ENCODE results near the gene FCAR. TPM values are rescaled to one million over a fixed set of nuclear protein-coding genes. Genes with fewer than 3 reads are reported as not detected.
A peak's percentile ranks its signal among the peaks of the same experiment; 100 is the strongest.
"Not testable (repeated sequence)": the region's sequence is repeated elsewhere in the genome, so short reads cannot be mapped to it uniquely, and the experiment has no call there.

The FCAR gene
- total RNA-seq (2014; rRNA removed; shearing (Covaris generic); ENCODE audit: low replicate concordance) = 0.95 TPM in 1 of 2 replicates, not detected in the other

DNA sequence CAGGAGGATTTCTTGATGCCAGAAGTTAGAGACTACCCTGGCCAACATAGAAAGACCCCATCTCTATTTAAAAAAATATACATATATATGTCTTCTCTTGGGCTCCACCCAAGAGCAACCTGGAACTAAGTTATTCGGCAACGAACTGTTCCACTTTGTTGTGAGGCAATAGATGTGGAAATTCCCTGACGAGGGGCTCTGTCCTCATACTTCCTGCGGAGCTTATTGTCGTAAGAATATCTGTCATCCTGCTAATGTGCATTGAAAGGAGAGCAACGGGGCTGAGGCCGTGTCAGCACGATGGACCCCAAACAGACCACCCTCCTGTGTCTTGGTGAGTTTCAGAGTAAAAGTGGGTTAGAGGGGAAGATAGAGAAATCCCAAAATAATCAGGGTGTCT, at the start of gene FCAR:
Gene FCAR (plus strand): TSS at position 246 of the 400 bp plus-strand sequence. CDS start 55 bp downstream, at position 301.
- H3K27me3 ChIP-seq = no peaks in the 10 kb centered on the region
- H3K9me3 ChIP-seq = peaks cover 2% of the 10 kb centered on the region; the same call in 1 of the 2 replicates
- no peak within 1 kb of the TSS for H3K4me3 ChIP-seq
- DNase-seq = no peak
- no peaks in the 10 kb centered on the region for H3K36me3 ChIP-seq

DNA sequence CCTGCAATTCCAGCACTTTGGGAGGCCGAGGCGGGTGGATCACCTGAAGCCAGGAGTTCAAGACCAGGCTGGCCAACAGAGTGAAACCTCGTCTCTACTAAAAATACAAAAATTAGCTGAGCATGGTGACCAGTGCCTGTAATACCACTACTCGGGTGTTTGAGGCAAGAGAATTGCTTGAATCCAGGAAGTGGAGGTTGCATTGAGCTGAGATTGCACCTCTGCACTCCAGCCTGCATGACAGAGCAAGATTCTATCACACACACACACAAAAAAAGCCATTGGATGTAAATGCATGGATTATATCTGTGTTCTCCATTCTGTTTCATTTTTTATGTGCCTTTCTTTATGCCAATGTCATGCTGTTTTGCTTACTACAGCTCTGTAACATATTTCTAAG, 49.6 kb upstream of the FCAR start:
- not testable (repeated sequence) for H3K4me3 ChIP-seq

DNA sequence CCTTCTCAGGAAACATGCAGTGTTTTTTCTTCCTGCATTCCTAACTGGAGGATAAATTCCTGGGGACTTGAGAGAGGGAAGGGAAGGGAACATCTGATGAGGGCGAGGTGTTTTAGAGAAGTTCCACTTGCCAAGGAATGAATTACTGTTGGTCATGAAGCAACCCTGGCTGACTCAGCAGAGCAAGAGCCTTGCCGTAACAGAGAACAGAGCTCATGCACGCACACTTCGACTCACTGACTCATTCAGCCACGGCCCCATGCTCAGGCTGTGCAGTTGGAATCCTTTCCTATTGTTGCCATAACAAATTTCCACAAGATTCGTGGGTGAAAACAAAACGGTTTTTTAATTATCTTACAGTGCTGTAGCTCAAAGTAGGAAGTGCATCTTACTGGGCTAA, 48.7 kb upstream of the FCAR start:
- not testable (repeated sequence) for H3K36me3 ChIP-seq, H3K27me3 ChIP-seq, H3K4me3 ChIP-seq, H3K9me3 ChIP-seq
- peak; percentile 87 for DNase-seq

More for the DNA sequence above, 49.6 kb upstream of the FCAR start:
- H3K27me3 ChIP-seq, DNase-seq, H3K9me3 ChIP-seq, H3K36me3 ChIP-seq: not testable (repeated sequence)

DNA sequence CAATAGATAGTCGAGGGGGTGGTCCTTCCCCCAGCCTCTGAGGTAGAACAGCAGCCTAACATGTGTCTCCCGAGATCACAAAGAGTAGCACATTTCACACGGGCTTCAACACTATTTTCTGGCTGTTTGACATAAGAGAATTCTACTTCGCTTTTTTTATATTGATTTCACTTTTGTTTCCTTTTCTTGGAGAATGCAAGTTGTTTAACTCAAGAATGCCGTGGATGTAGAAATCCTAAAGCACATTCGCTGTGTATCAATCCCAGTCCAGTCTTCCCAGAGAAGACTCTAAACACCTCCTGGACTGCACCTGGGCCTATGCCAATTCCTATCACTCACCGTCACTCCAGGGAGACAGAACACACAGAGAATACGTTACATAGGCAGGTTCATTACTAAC, 46.0 kb upstream of the FCAR start:
- not testable (repeated sequence) for H3K4me3 ChIP-seq, H3K9me3 ChIP-seq

DNA sequence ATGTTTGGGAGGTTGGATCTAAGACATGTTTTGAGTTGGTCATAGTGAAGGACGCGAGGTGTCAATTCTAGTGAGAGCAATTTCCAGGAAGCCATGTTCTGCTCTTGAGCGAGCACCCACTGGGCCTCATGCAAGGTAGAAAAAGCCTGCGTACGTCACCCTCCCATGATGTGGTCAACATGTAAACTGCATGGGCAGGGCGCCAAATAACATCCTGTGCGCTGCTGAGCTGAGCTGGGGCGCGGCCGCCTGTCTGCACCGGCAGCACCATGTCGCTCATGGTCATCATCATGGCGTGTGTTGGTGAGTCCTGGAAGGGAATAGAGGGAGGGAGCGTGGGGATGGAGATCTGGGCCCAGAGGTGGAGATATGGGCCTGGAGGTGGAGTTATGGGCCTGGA, 41.5 kb upstream of the FCAR start, which contains the start of gene KIR2DS4:
Gene KIR2DS4 (plus strand): TSS at position 181 of the 400 bp plus-strand sequence.
- H3K4me3 ChIP-seq, H3K36me3 ChIP-seq, H3K9me3 ChIP-seq, DNase-seq, H3K27me3 ChIP-seq: not testable (repeated sequence)

More for the DNA sequence above, 46.0 kb upstream of the FCAR start:
- not testable (repeated sequence) for H3K27me3 ChIP-seq, H3K36me3 ChIP-seq, DNase-seq

DNA sequence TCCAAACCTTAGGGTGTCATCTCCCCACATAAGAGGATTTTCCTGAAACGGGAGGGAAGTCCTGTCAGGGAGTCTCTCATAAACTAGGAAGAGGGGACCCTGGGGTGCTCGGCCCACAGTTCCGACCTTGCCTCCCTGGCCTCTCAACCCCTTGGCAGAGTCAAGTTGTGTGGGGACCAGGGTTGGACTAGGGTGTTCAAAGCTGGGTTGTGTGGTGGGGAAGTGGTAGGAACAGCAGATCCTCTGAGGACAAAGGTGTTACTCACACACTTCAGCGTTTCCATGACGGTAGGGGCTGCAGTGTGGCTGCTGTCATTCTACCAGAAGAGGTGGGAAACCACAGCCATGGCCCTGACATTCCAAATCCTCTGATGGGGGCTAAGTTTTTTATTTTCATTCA, 38.9 kb upstream of the FCAR start:
- H3K4me3 ChIP-seq, H3K36me3 ChIP-seq, H3K9me3 ChIP-seq, H3K27me3 ChIP-seq, DNase-seq: not testable (repeated sequence)

DNA sequence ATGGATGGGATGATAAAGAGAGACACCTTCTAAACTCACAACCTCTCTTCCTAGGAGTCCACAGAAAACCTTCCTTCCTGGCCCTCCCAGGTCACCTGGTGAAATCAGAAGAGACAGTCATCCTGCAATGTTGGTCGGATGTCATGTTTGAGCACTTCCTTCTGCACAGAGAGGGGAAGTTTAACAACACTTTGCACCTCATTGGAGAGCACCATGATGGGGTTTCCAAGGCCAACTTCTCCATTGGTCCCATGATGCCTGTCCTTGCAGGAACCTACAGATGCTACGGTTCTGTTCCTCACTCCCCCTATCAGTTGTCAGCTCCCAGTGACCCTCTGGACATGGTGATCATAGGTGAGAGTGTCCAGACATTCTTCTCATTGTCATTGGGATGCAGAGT, 36.5 kb upstream of the FCAR start:
- not testable (repeated sequence) for H3K27me3 ChIP-seq, H3K9me3 ChIP-seq, H3K4me3 ChIP-seq, DNase-seq, H3K36me3 ChIP-seq

DNA sequence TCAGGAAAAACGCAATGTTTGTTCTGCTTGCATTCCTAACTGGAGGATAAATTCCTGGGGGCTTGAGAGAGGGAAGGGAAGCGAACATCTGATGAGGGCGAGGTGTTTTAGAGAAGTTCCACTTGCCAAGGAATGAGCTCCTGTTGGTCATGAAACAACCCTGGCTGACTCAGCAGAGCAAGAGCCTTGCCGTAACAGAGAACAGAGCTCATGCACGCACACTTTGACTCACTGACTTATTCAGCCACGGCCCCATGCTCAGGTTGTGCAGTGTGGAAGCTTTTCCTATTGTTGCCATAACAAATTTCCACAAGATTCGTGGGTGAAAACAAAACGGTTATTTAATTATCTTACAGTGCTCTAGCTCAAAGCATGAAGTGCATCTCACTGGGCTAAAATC, 30.9 kb upstream of the FCAR start:
- peak; percentile 73 for DNase-seq
- not testable (repeated sequence) for H3K4me3 ChIP-seq, H3K9me3 ChIP-seq, H3K36me3 ChIP-seq, H3K27me3 ChIP-seq

DNA sequence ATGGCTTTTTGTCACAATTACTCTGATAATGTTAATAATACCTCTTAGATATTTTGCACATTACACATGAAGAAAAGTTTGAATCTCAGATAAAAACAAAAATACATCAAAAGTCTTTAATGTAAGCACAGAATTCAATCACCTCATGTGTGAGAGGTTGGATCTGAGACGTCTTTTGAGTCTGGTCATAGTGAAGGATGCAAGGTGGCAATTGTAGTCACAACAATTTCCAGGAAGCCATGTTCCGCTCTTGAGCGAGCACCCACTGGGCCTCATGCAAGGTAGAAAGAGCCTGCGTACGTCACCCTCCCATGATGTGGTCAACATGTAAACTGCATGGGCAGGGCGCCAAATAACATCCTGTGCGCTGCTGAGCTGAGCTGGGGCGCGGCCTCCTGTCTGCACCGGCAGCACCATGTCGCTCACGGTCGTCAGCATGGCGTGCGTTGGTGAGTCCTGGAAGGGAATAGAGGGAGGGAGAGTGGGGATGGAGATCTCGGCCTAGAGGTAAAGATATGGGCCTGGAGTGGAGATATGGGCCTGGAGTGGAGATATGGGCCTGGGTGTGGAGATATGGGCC, 23.9 kb upstream of the FCAR start, which contains the start of gene KIR3DL2:
Gene KIR3DL2 (plus strand): TSS at position 383 of the 580 bp plus-strand sequence. CDS start 33 bp downstream, at position 416.
- H3K36me3 ChIP-seq, H3K4me3 ChIP-seq, H3K9me3 ChIP-seq, DNase-seq, H3K27me3 ChIP-seq: not testable (repeated sequence)

DNA sequence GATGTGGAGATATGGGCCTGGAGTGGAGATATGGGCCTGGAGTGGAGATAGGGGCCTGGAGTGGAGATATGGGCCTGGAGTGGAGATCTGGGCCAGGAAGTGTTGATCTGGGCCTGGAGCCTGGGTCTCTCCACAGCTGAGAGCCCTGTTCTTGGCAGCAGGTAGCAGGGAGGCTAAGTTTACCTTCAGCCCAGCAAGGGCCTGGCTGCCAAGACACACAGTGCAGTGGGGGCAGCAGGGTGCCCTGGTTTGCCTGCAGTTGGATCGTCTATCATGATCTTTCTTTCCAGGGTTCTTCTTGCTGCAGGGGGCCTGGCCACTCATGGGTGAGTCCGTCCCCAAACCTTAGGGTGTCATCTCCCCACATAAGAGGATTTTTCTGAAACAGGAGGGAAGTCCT, 23.1 kb upstream of the FCAR start:
- no peaks in the 10 kb centered on the region for H3K27me3 ChIP-seq
- H3K9me3 ChIP-seq = no peaks in the 10 kb centered on the region; the same call in 1 of the 2 replicates
- no peaks in the 10 kb centered on the region for H3K36me3 ChIP-seq
- no peak overlapping the region for H3K4me3 ChIP-seq
- DNase-seq = no peak

DNA sequence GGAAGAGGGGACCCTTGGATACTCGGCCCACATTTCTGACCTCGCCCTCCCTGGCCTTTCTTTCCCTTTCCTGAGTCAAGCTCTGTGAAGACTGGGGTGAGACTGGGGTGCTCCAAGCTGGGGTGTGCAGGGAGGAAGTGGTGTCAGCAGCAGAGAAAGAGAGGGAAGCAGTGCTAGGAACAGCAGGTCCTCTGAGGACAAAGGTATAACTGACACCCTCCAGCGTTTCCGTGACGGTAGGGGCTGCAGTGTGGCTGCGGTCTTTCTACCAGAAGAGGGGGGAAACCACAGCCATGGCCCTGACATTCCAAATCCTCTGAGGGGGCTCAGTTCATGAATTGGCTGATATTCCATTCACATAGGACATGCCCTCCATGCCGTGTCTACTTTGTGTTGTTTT, 22.7 kb upstream of the FCAR start:
- no peak overlapping the region for H3K4me3 ChIP-seq
- no peak for DNase-seq
- no peaks in the 10 kb centered on the region for H3K36me3 ChIP-seq
- H3K9me3 ChIP-seq = no peaks in the 10 kb centered on the region; the same call in 1 of the 2 replicates
- H3K27me3 ChIP-seq = no peaks in the 10 kb centered on the region

DNA sequence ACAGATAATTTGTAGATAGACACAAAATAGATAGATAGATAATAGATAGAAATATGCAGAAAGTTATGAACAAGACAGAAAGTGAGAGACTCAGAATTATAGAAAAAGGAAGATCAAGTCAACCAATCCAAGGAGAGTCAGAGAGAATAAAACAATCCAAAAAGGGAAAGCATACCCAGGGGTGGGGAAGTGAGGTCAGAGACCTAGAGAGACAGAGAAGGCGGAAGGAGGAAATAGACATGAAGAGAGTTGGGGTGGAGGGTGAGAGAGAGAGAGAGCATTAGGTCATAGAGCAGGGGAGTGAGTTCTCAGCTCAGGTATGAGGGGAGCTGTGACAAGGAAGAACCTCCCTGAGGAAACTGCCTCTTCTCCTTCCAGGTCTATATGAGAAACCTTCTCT, 18.8 kb upstream of the FCAR start:
- not testable (repeated sequence) for H3K9me3 ChIP-seq, DNase-seq, H3K36me3 ChIP-seq, H3K4me3 ChIP-seq, H3K27me3 ChIP-seq

DNA sequence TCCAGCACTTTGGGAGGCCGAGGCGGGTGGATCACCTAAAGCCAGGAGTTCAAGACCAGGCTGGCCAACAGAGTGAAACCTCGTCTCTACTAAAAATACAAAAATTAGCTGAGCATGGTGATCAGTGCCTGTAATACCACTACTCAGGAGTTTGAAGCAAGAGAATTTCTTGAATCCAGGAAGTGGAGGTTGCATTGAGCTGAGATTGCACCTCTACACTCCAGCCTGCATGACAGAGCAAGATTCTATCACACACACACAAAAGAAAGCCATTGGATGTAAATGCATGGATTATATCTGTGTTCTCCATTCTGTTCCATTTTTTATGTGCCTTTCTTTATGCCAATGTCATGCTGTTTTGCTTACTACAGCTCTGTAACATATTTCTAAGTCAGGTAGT, 15.6 kb upstream of the FCAR start:
- not testable (repeated sequence) for DNase-seq, H3K4me3 ChIP-seq, H3K27me3 ChIP-seq, H3K9me3 ChIP-seq, H3K36me3 ChIP-seq

DNA sequence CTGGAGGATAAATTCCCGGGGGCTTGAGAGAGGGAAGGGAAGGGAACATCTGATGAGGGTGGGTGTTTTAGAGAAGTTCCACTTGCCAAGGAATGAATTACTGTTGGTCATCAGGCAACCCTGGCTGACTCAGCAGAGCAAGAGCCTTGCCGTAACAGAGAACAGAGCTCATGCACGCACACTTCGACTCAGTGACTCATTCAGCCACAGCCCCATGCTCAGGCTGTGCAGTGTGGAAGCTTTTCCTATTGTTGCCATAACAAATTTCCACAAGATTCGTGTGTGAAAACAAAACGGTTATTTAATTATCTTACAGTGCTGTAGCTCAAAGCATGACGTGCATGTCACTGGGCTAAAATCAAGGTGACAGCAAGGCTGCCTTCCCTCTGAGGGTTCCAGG, 14.6 kb upstream of the FCAR start:
- H3K27me3 ChIP-seq, H3K9me3 ChIP-seq, H3K4me3 ChIP-seq, H3K36me3 ChIP-seq: not testable (repeated sequence)
- peak; percentile 83 for DNase-seq

DNA sequence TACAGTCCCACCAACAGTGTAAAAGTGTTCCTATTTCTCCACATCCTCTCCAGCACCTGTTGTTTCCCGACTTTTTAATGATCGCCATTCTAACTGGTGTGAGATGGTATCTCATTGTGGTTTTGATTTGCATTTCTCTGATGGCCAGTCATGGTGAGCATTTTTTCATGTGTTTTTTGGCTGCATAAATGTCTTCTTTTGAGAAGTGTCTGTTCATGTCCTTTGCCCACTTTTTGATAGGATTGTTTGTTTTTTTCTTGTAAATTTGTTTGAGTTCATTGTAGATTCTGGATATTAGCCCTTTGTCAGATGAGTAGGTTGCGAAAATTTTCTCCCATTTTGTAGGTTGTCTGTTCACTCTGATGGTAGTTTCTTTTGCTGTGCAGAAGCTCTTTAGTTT, 10.6 kb upstream of the FCAR start:
- DNase-seq, H3K4me3 ChIP-seq, H3K27me3 ChIP-seq, H3K36me3 ChIP-seq, H3K9me3 ChIP-seq: not testable (repeated sequence)

DNA sequence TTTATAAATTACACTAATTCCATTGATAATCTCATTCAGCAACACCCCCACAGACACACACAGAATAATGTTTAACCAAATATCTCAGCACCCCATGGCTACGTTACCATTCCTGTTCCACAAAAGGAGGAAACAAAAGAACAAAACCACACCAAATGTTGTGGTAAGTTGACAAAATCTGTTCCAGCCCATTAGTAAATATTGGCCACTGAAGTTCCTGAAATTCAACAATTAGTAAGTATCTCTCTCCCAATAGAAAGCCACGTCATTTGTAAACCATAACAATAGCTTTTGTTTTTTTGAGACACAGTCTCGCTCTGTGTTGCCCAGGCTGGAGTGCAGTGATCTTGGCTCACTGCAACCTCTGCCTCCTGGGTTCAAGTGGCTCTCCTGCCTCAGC, 2.3 kb upstream of the FCAR start:
- H3K27me3 ChIP-seq = no peaks in the 10 kb centered on the region
- DNase-seq = no peak
- peaks cover 2% of the 10 kb centered on the region; the same call in 1 of the 2 replicates for H3K9me3 ChIP-seq
- H3K36me3 ChIP-seq = no peaks in the 10 kb centered on the region
- H3K4me3 ChIP-seq = no peak overlapping the region

DNA sequence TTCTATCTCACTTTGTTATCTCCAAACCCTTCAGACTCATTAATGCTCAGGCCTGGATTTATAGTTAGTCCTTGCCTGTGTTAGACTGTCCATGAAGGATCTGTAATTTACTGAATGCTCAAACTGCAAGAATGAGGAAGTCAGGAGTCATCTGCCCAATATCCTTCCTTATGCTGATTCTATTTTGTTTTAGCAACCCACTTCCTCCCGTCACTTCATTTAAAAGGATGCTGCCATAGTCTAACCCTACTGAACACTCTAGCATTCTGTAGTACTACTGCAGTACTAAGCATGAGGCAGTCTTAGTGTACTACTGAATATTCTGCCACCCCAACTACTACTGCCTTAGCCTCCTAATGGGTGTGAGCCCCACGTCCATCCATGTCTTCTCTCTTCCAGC, 1.5 kb downstream of the FCAR start:
- H3K9me3 ChIP-seq = peaks cover 2% of the 10 kb centered on the region; the same call in 1 of the 2 replicates
- H3K4me3 ChIP-seq = no peak overlapping the region
- H3K36me3 ChIP-seq = no peaks in the 10 kb centered on the region
- no peaks in the 10 kb centered on the region for H3K27me3 ChIP-seq
- DNase-seq = no peak

DNA sequence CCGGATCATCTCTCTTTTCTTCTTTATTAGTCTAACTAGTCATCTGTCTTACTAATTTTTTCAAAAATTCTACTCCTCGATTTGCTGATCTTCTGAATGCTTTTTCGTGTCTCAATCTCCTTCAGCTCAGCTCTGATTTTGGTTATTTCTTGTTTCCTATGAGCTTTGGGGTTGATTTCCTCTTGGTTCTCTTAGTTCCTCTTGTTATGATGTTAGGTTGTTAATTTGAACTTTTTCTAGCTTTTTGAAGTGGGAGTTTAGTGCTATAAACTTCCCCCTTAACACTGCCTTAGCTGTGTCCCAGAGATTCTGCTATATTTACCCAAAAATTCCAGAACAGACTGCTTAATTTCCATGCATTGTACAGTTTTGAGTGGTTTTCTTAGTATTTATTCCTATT, 3.4 kb downstream of the FCAR start:
- Histone ChIP-seq H3K36me3 (no peaks in the 10 kb centered on the region), H3K9me3 (peaks cover 2% of the 10 kb centered on the region; the same call in 1 of the 2 replicates), H3K4me3 (no peak overlapping the region), H3K27me3 (no peaks in the 10 kb centered on the region)
- DNase-seq = no peak
